Measurements from ENCODE around the gene PDP2.

DNA sequence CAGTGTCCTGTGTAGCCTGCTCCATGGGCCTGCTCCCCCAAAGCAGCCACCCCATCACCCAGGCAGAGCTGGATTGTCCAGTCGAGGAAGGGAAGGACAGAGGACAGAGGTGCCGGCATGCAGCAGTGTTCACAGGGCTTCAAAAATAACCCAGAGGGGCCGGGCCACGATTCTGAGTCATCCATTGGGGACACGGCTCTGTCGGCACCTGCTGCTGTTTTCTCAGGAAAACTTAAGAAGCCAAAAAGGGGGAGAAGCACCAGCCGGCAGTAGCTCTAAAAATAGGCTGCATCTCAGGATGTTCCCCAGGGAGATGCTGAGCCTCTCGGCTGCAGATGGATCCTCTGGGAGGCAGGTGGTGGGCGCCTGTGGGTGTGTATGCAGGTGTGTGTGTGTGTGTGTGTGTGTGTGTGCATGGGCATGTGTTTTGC is 34.5 kb upstream of the PDP2 start:
- TF ChIP-seq EP300 (IDR thresholded peaks at IDR 0.05): no peak
- TF ChIP-seq CTCF (IDR thresholded peaks at IDR 0.05): no peak

Measured in tibial nerve (tissue), 4 donors.